GM18867 (cell line): ENCODE results near the gene TMC7.
"Not testable (repeated sequence)": the region's sequence is repeated elsewhere in the genome, so short reads cannot be mapped to it uniquely, and the experiment has no call there.

Source experiments
- ATAC-seq: cut with Tn5 transposase; IDR thresholded peaks from one replicate; pipeline ENCODE4 v1.9.1; 2021; ENCODE audit warnings: mild to moderate bottlenecking, moderate library complexity; ENCODE audit not compliant: unreplicated experiment

Gene TMC7

DNA sequence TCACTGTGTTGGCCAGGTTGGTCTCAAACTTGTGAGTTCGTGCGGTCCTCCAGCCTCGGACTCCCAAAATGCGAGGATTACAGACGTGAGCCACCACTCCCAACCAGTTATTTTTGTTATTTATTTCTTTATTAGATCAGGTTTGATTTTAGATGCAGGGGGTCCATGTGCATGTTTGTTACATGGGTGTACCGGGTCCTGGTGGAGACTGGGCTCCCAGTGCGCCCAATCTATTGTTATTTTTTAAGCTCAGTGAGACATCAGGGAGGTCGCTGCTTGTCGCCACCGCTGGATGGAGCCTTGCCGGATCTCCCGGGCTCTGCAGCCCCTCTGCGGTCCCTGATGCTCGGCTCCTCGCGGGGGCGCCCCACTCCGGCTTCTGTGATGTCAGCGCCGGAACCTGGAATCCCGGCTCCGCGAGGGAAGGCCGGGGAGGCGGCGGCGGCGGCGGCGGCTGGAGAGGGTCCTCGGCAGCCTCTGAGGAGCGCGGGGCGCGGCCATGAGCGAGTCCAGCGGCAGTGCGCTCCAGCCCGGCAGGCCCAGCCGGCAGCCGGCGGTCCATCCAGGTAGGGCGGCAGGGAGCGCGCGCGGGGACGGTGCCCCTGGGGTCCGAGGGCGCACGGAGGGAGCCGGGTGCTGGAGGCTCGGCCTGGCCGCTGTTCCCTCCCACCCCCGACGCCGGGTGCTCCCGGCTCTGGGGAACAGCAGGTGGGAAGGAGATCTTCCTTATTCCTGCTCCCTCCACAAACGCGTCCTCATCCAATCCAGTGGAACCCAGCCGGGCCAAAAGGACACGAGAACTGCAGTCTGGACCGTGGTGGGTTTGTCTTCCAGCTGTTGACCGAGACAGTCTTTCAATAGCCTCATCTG is at the start of gene TMC7:
TSS of gene TMC7 (plus strand) at position 370 of the 870 bp plus-strand sequence. CDS start at position 500, 130 bp downstream.
- no peak for ATAC-seq

DNA sequence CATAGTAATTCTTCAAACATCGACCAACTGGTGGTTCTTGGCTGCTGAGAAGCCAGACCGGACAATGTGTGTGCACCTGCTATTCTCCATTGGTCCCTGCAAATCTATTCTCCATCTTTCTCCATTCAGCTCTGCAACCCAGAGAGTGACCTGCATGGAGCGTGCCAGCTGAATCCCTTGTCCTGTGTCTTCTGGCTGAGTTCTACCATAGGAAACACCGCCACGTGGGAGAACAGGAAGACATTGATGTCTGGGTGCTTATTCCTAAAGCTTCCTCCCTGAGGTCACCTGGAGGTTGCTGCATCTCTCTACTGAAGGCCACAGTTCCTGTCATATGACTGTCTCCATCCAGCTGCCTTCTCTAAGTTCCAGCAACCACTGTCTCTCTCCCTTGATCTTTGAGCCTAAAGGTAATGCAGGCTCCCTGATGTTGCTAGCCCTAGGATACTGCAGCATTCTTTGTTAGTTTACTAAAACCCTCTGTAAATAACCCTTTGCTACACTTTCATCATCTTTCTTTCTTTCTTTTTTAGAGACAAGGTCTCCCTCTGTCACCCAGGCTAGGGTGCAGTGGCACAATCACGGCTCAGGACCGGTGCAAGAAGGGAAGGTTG is 46.9 kb upstream of the TMC7 start:
- no peak for ATAC-seq

DNA sequence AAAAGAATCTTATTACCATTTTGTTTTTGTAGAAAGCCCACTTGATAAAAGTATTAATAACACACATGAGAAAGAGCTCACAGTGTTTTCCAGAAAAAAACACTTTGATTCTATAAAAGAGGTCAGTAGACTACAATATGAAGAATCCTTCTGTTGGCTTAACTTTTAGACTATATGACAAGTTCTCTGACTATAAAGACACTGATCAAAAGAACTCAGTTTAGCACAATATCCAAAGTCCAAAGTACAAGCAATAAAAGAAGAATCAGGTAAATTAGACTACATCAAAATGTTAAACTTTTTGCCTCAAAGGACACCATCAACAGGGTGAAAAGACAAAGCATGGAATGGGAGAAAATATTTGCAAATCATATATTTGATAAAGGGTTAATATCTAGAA is 46.3 kb upstream of the TMC7 start:
- ATAC-seq = no peak

DNA sequence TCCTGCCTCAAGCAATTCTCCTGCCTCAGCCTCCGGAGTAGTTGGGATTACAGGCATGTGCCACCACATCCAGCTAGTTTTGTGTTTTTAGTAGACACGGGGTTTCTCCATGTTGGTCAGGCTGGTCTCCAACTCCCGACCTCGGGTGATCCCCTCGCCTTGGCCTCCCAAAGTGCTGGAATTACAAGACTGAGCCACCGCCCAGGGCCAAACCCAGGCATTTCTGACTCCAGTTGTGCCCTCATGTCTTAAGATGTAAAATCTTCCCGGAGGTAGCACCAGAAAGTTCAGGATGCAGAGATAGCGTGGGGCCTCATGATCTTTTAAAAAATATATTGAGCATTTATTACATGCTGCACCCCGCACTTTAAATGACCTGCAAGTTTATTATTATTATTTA is 44.7 kb upstream of the TMC7 start:
- ATAC-seq = no peak

DNA sequence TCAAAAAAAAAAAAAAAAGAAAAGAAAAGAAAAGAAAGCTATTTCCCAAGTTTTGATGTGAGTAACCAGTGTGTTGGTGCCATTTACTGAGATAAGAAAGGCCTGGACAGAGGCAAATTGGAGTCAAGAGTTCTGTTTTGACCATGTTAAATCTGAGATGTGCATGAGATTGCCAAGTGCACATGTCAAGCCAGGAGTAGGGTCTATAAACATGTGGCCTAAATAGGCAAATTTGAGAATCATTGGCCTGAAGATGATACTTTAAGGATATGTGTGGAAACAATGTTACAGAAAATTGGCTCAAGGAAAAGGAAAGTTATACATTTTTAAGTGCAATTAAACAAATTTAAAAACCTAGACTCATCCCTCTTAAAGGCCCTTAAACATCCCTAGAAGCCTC is 42.3 kb upstream of the TMC7 start:
- ATAC-seq = no peak

DNA sequence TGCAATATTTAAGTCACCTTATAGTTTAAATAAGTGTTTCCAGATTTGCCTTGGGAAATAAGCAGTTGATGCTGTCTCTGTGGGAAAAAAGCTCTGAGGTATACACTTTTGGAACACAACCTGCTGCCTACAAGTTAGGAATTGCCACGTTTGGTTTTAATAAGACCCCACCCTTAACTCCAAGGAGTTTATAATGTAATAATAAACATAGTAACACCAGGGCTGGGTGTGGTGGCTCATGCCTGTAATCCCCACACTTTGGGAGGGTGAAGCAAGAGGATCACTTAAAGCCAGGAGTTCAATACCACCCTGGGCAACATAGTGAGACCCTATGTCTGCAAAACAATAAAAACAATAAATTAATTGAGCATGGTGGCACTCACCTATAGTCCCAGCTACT is 41.7 kb upstream of the TMC7 start:
- no peak for ATAC-seq

DNA sequence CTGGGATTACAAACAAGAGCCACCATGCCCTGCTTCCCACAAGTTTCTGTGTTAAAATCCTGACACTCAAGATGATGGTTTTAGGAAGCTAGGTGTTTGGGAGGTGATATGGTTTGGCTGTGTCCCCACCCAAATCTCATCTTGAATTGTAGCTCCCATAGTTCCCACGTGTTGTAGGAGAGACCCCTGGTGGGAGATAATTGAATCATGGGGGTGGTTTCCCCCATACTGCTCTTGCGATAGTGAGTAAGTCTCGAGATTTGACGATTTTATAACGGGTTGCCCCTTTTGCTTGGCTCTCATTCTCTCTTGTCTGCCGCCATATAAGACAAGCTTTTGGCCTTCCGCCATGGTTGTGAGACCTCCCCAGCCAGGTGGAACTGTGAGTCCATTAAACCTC is 40.3 kb upstream of the TMC7 start:
- ATAC-seq = no peak

DNA sequence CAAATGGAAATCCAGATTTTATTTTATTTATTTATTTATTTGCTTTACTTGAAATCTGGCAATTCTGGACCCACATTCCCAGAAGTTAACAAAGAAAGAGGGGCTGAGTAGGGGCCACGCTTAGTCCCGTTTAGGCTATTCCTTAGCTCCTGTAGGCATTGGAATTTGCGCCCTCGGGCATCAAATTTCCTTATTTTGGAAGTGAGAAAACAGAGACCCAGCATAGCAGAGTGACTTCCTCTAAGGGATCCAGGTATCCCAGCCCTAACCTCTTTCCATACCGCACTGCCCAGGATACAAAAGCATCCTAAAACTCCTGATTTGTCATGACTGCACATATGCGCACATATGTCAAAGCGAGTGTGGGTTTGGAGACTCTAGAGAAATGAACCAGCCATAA is 38.5 kb upstream of the TMC7 start:
- ATAC-seq = no peak

DNA sequence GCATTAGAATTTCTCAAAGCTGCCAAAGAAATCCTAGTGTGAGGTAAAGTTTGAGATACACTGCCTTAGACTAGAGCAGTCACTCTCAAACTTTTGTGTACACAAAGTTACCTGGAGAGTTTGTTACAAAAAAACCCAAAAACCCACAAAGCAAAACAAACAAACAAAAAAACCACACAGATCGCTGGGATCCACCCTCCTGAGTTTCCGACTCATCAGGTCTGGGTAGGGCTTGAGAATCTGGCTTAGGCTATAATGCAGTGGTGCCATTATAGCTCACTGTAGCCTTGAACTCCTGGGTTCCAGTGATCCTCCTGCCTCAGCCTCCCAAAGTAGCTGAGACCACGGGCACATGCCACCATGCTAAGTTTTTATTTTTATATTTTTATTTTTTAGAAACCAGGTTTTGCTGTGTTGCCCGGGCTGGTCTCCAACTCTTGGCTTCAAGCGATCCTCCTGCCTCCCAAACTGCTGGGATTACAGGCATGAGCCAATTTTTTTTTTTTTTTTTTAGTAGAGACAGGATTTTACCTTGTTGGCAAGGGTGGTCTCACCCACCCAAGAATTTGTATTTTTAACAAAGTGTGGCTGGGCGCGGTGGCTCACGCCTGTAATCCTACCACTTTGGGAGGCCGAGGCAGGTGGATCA is 35.2 kb upstream of the TMC7 start:
- no peak for ATAC-seq

DNA sequence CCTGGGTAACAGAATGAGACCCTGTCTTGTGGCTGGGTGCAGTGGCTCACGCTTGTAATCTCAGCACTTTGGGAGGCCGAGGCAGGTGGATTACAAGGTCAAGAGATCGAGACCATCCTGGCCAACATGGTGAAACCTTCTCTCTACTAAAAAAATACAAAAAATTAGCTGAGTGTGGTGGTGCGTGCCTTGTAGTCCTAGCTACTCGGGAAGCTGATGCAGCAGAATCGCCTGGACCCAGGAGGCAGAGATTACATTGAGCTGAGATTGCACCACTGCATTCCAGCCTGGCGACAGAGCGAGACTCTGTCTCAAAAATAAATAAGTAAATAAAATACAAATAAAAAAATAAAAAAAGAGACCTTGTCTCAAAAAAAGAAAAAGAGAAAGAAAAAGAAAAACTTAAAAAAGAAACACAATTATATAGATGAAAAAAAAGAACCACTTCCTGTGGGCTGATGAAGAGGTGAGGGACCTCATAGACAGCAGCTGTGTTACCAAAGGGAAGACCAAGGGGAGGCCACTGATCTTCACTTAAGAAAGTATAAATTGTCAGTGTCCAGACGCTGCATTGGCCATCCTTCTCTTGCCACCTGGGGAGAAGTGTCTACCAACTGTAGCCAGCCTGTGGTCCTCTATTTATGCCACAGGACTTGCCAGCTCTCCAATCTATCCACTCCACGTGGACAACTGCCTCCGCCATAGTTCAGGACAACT is 33.1 kb upstream of the TMC7 start:
- no peak for ATAC-seq

DNA sequence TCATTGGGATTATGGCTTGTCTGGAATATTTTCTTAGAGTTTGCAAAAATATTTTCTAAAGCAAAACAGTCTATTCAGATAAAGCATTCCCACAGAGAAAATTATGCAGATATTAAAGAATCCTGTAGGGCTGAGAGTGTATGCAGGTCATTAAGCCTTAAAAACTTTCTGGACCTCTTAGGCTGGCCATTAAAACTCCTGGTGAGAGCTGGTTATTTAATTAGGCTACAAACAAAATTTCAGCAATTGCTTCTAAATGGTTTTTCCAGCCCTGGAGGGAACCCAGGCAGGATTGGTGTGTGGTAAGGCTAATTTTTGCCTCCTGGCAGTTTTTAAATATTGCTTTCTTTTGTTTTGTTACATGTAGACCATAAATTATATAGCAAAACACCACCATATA is 30.2 kb upstream of the TMC7 start:
- ATAC-seq = no peak

DNA sequence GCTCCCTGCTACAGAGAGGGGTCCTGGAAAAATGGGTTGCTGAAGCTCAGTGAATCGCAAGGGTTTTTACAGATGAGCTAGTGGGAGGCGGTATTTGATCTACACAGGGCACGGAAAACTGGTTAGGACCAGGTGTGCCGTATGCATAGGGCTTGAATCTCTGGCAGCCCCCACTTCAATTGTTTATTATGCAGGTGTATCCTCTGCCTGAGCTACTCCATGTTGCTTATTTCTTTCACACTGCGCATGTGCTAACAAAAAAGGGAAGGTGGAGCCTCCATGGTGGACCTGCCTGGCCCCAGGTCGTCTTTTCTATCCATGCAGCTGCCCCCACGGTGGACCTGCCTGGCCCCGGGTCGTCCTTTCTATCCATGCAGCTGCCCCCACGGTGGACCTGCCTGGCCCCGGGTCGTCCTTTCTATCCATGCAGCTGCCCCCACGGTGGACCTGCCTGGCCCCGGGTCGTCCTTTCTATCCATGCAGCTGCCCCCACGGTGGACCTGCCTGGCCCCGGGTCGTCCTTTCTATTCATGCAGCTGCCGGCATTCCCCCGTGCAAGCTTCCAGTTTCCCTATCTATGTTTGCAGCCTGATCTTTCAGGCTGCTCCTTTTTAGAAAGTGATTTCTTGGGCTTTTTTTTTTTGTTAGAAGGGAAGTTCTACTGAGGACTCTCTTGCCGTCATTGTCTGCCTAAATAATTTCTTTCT is 27.7 kb upstream of the TMC7 start:
- not testable (repeated sequence) for ATAC-seq

DNA sequence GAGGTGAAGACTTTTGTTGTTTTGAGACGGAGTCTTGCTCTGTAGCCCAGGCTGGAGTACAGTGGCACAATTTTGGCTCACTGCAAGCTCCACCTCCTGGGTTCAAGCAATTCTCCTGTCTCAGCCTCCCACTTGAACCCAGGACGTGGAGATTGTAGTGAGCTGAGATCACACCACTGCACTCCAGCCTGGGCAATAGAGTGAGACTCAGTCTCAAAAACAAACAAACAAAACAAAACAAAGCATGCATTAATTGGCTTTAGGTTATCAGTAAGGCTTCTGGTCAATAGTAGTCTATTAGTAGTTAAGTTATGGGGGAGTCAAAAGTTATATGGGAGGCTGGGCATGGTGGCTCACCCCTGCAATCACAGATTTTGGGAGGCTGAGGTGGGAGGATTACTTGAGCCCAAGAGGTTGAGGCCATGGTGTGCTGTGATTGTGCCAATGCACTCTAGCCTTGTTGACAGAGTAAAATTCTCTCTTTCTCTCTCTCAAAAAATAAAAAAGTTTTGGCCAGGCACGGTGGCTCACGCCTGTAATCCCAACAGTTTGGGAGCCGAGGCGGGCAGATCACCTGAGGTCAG is 27.0 kb upstream of the TMC7 start:
- ATAC-seq = not testable (repeated sequence)

DNA sequence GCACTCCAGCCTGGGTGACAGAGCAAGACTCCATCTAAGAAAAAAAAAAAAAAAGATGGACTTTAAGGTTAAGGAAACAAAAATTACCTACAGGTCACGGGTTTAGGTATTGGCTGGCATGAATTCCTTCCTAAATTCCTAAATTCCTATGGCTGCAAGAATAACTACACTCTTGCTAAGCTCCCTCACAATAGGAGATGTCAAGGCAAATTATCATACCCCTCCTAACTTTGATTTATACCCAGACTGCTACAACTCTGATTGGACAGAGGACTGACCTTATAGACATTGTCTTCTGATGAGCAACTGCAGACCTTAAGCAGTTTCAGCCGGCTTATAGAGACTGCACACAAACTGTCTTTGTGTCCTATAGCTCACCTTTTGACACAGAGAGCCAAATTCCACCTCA is 25.1 kb upstream of the TMC7 start:
- ATAC-seq = no peak

DNA sequence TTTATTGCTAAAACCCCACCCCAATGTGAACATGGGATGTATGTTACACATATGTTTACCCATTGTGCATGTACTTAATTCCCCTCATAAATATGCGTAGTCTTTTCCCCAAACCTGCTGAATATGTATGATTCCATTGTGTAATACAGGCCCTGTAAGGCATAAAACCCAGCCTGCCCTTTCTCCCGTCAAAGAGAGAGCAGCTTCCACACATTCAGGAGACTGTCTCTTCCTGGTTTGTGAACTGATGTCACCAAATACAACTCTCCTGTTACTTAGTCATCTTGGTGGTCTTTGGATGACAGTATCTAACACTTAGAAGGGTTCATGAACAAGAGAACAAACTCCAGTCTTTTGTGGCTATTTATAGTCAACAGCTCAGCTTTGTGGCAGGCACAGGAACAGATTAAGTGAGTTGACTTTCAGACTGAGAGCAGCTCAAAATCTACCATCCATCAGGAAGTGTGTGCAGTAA is 24.7 kb upstream of the TMC7 start:
- ATAC-seq = no peak

DNA sequence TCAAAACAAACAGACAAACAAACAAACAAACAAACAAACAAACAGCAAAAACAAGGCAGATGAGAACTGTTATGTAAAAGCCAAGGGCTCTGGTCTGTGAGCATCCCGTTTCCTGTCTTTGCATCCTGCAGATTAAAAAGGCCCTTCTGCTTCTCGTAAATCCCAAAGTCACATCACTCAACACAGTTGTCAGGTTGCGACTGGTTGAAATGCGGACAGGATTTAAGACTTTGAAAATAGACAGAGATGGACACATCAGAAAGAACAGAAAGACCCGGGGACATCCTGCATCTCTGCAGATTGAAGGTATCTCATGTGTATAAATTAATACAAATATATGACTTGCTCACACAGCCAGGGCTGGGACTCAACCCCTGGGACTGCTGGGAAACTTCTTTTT is 18.2 kb upstream of the TMC7 start:
- no peak for ATAC-seq

DNA sequence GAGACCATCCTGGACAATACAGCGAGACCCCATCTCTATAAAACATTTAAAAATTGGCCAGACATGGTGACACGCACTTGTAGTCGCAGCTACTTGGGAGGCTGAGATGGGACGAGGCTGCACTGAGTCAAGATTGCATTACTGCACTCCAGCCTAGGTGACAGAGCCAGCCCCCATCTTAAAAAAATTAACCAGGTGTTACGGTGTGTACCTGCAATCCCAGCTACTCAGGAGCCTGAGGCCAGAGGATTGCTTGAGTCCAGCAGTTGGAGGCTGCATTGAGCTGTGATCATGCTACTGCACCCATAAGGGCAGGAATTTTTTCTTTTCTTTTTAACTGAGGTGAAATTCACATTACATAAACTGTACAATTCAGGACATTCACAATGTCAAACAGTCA is 16.9 kb upstream of the TMC7 start:
- no peak for ATAC-seq

DNA sequence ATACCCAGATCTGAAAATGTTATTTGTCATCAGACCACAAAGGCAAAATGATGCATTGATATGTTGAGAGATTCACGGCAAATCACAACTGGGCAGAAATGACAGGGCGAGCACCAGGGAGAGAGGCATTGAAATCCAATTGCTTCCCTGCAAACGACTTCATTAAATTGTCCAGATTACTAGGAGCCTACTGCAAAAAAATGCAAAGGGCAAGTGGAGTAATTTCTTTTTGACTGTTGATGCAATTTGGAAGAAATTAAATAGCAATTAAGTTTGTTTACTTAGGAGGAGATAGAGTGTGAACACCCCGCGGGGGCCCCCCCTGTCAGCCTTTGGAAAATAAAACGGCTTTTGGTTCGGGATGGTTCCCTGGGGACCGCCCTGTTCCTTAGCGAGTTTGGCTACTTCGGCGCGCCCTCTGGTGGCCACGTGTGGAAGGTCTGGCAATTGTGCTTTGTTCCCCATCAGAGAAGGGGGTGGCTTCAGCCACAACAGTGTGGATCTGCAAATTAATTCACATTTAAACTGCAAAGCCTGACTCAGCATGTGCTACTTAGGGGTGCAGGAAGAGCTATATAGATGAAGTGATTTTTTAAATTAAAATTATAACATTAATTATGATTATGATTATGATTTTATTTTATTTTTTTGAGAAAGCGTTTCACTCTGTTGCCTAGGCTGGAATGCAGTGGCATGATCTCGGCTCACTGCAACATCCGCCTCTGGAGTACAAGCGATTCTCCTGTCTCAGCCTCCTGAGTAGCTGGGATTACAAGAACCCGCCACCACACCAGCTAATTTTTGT is 14.5 kb upstream of the TMC7 start:
- ATAC-seq = no peak

DNA sequence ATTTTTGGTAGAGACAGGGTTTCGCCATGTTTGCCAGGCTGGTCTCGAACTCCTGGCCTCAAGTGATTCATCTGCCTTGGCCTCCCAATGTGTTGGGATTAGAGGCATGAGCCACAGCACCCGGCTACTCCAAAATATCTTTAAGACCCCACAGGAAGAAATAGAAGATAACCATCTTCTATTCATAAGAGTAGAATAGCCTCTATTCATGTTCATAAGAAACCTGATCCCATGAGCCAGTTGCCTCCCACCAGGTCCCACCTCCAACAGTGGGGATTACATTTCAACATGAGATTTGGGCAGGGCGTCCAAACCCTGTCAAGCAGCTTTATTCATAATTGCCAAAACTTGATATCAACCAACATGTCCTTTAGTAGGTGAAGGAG is 13.9 kb upstream of the TMC7 start:
- no peak for ATAC-seq
